Stimulated activated CD4-positive, alpha-beta T cell treated with anti-CD3 and anti-CD28 coated beads, TNF-alpha, amount 100 ng/mL, for 48 hours (primary cell): Measurements from ENCODE around the gene GTPBP4.
"Not testable (repeated sequence)": the region's sequence is repeated elsewhere in the genome, so short reads cannot be mapped to it uniquely, and the experiment has no call there.

Experiments
- DNase-seq, 3 donors: peaks; one replicate each; pipeline ENCODE4 v3.0.0-alpha.2; 2020; ENCODE audit warnings: low read depth in 3 of 3

GTPBP4 gene

DNA sequence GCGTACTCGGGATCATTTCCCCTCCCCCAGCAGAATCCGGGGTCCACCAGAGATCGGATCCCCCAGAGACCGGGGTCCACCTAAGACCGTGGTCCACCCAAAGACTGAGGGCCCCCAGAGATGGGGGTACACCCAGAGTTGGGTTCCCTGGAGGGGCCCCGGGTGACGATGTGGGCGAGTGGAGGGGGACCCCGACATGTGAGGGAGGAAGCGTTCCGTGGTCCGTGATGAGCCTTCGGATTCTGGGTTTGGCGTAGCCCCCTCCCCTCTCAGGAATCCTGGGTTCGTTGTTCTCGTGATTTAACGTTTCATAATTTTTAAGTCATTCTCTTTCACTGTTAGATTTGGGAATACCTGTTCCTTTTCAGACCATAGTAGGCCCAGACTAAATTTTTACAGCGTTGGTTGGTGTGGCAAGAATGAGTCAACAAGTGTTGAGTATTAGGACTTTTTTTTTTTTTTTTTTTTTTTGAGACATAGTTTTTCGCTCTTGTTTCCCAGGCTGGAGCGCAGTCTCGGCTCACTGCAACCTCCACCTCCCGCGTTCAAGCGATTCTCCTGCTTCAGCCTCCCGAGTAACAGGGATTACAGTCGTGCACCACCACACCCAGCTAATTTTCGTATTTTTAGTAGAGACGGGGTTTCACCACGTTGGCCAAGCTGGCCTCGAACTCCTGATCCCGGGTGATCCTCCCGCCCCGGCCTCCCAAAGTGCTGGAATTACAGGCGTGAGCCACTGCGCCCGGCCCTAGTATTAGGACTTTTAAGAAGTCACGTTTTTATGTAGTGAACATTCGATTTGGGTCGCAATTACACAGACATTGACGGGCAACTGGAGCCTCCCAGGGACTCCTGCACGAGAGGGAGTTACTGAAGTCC is 672 bp downstream of the GTPBP4 start:
- peak in 1 of 3 donors; percentile 27 for DNase-seq

DNA sequence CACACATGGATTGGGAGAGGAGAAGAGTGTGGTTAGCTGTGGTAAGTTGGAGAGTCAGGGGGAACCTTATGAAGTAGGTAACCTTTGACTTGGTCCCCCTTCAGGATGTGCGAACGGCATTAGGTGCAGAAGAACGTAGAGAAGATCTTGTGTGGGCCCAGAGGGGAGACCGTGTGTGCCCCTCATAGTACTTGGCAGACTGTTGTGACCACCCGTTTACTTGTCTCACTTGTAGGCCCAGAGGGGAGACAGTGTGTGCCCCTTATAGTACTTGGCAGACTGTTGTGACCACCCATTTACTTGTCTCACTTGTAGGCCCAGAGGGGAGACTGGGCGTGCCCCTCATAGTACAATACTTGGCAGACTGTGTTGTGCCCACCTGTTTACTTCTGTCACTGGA is 2.6 kb downstream of the GTPBP4 start:
- no peak for DNase-seq

DNA sequence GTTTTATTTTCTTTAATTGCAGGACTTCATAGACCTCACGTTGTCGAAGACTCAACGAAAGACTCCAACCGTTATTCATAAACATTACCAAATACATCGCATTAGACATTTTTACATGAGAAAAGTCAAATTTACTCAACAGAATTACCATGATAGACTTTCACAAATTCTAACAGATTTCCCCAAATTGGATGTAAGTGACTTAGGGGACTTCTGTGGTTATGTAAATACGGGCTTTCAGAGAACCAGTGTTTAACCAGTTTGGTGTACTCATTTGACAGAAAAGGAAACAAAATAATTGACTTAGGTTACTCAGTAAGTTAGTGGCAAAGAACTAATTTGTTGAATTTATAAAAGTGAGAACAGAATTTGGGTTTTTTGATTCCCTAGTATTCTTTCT is 4.2 kb downstream of the GTPBP4 start:
- DNase-seq = no peak

DNA sequence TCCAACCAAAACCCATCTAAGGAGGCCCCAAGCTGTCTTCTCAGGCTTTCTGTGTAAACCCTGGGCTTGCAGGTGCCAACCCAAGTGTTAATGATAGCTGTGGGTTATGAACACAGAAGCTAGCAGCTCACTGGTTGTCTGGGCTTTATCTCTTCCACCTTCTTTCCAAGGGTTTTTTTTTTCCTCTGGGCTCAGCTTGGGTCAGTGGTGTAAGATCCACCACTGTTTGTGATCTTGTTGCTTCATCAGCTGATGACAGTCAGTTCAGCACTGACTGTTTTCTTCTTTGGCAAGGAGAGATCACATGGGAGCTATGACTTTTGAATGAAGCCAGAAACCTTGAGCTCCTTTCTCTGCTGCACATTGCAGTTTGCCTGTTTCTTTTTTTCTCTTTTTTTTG is 4.6 kb downstream of the GTPBP4 start:
- DNase-seq = no peak

DNA sequence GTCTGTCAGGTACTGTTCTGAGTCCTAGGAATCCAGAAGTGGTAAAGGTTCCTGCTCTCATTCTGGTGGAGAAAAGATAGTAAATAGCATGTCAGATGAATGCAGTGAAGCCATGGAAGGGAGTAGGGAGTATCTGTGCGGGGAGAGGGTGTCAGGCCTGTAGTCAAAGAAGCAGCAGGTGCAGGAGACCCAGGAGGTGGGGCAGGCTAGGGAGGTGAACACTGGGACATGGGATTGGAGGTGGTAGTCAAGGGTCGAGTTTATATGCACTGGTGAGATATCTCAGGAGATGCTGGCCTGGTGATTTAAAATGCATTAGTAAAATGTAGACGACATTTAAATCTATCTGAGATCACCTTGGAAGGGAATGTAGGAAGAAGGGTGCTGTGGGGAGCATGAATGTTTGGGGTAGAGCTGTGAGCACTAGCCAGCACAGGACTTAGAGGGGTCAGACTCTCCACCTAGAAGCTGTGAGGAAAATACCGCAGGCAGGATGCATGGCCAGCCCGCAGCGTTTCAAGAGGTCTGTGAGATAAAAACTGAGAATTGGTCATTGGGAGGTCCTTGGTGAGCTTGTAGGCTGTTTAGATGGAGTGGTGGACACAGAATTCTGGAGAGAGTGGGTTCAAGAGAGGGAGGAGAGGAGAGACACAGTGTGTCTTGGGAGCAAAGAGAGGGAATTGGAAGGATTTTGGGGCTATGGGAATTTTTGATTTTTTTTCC is 6.8 kb downstream of the GTPBP4 start:
- no peak for DNase-seq

DNA sequence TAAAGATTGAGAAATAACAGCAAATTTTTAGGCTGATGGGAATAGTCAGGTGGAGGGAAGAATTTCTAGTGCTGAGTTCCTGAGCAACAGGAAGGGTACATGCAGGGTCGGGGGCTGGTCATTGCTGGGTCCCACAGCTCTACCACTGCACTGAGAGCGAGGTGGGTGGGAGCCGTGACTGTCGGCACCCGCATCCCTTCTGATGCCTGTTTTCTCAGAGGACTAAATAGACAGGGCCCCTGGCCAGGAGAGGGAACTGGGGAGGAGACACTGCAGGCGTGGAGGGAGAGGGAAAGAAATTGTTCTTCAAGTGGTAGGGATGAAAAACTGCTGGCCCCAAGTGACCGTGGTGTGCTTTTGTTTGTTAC is 7.3 kb downstream of the GTPBP4 start:
- no peak for DNase-seq

DNA sequence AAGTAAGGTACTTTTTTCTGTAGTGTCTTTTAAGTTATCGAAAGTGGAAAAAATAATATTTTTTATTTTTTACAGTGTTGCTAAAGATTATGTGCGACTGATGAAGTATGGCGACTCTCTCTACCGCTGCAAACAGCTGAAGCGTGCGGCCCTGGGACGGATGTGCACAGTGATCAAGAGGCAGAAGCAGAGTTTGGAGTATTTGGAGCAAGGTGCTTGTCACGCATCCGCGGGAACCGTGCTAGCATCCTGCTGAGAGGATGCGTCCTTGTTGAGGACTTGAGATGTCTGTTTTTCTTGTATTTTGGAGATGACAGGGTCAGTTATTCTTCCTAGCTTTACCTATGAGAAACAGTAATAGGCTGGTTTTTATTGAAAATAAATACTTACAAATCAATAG is 7.8 kb downstream of the GTPBP4 start:
- DNase-seq = no peak

DNA sequence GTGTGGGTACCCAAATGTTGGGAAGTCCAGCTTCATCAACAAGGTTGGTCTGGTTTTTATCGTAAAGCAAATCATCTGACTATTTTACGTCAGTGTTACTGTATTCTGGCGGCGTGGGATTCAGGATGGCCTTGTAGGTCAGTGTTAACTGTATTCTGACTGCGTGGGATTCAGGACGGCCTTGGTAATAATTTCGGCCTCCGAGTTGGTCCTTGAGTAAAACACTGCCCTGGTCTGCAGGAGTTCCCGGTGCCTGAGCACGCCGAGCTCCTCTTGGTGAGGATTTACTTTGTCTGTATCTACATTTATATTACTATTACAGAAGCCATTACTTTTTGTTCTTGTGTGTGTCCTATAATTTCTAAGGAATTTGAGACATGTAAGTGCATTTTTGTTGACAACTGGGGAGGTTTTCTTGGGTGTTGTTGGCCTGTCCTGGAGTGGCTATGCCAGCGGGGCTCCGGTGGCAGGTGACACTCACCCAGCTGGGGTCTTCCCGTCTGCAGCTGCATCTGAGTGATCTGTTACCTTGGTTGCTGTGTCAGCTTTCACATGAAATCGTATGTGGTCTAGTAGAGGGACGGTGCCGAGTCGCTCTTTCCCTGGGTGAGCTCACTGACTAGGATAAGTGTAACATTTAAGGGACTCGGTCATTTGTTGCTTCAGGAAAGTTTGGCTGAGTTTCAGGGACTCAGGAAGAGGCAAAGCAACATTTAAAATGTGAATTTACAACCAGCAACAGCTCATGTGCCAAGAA is 9.2 kb downstream of the GTPBP4 start:
- no peak for DNase-seq

DNA sequence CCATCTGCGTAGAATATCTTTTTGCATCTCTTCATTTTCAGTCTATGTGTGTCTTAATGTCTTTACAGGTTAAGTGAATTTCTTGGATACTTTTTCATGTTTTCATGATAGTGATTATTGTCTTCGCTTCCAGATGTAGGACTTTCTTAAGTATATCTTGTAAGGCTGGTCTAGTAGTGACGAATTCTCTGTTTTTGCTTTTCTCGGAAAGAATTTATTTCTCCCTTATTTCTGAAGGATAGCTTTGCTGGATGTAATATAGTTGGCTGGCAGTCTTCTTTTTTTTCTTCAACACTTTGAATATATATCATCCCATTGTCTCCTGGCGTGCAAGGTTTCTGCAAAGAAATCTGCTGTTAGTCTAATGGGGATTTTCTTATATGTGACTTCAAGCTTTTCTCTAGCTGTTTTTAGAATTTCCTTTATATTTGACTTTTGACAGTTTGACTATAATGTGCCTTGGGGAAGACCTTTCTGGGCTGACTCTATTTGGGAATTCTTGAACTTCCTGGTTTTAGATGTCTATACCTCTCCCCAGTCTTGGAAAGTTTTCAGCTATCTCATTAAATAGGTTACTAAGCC is 14.3 kb downstream of the GTPBP4 start:
- no peak for DNase-seq

DNA sequence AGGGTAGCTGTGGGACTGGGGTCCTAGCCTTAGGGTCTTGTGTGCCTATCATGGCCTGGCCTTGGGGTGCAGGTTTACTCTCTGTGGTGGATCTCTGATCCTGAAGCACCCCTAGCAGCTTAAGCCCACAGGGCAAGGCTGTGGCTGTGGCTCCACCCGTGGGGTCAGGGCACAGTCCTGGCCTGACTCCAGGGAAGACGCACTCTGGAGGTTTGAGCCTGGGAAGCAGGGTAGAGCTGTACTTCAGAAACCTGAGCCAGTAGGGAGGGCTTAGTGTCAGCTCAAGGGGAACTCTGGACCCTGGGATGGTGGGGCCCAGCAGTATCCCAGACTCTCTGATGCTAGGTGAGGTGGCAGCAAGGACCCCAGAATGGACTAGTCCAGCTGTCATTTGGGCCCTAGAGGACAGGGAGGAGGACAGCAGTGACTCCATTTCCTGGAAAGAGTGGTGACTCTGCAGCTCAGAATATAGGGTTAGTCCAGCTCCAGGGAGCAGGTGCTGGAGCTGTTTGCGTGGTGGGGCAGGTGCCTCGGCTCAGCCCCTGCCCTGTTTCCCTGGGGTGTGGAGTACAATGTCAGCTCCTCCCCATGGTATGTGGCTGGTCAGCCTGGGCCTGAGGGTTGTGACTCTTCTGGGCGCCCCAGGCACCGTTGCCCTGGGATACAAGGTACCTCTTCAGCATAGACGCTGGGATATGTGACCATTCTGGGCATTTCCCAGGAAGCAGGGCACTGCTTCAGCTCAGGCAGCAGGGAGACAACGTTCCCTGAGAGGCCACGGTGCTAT is 15.8 kb downstream of the GTPBP4 start:
- DNase-seq = no peak

DNA sequence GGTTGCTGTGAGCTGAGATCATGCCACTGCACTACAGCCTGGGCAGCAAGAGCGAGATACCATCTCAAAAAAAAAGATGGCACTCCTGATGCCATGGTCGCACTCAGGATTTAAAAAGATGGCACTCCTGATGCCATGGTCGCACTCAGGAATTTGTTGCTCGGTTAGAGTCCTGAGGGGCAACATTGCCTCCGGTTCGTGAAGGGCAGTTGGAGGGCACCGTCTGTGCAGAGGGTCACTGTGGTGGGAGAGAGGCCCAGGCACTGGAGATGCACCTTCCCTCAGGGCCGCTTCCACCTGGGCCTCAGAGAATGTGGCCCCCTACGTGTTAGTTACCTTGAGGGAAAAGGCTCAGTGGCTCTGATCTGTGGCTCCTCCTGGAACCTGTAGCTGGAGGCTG is 18.3 kb downstream of the GTPBP4 start:
- DNase-seq = no peak

DNA sequence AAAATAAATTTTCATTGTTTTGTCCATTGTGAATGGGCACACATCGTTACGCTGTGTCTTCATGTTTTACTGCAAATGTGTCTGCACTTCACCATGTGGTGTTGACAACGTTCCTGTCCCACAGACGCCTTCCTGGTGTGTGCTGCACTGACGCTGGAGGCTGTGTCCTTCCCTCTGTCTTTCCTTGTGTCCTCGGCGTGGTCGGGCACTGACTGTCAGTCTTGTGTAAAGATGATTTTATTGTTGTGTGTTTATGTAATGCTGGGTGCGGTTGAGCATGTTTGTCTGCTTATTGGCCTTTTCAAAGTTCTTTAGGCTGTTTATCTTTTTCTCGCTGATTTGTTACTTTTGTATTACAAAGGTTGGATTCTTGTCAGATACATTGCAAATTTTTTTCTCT is 19.3 kb downstream of the GTPBP4 start:
- no peak for DNase-seq

DNA sequence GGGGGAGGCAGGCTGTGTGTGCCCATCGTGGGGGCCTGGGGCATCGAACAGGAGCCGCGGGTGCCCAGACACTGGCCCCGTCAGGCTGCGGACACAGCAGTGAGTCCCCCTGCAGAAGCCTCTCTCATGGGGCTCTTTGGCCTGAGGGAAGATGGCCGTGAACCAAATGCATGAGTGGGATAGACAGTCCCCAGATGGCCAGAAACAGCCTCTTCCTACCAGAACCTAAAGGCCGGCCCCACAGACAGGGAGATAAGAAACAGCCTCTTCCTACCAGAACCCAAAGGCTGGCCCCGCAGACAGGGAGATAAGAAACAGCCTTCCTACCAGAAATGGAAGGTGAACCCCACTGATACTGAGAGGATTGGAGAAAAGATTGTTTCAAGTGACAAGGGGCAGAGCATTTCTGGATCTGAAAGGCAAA is 20.8 kb downstream of the GTPBP4 start:
- DNase-seq = no peak

DNA sequence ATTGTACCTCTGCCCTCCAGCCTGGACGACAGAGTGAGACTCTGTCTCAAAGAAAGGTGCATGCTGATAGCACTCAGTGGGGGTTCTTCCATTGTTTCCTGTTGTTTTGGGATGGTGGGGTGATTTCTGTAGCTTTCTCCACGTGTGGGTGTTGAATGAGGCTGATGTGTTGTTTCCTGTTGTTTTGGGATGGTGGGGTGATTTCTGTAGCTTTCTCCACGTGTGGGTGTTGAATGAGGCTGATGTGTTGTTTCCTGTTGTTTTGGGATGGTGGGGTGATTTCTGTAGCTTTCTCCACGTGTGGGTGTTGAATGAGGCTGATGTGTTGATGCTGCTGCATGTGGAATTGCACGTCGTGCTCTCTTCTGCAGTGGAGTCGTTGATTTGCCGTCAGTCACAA is 21.7 kb downstream of the GTPBP4 start:
- not testable (repeated sequence) for DNase-seq

DNA sequence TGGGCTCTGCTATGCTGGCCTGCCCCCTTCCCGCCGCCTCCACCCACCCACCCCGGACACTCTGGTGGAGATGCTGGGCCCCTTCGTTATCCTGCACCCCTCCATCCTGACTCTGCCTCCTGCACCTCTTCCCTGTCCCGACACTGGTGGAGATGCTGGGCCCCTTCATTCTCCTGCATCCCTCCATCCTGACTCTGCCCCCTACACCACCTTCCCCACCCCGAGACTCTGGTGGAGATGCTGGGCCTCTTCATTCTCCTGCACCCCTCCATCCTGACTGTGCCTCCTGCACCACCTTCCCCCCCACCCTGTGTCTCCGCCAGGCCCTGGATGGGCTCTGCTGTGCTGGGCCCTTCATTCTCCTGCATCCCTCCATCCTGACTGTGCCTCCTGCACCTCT is 22.5 kb downstream of the GTPBP4 start:
- DNase-seq = no peak

DNA sequence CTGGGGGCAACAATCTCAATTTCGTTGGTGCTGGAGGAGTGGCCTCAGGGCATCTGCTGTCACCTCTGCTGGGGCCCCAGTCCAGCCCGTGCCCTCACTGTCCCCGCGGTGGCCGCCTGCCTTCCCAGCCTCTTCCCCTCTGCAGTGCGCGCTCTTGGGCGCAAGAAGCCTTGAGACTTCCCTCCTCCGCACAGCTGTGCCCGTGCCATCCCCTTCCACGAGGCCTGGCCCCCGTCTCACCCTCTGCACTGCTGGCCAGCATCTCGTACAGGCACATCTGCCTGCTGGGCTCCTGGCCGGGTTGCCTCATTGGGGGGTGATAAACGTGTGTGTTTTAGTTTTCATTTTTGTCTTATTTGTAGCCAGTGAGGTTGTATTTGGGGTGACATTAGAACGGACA is 23.5 kb downstream of the GTPBP4 start:
- DNase-seq = no peak

DNA sequence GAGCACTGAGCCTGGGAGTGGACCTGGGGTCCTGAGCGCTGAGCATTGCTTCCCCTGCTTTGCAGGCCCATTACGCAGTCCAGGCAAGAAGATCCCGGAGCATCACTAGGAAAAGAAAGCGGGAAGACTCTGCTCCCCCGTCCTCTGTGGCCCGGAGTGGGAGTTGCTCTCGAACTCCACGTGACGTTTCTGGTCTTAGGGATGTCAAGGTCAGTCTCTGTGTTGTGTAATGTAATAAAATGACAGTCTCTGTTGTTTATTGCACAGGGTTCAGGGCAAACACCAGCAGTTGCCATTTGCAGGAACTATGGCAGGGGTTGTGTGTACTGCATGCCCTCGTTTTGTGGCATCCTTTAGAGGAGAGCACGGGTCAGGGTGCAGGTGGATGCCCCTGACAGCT is 27.5 kb downstream of the GTPBP4 start:
- no peak for DNase-seq

DNA sequence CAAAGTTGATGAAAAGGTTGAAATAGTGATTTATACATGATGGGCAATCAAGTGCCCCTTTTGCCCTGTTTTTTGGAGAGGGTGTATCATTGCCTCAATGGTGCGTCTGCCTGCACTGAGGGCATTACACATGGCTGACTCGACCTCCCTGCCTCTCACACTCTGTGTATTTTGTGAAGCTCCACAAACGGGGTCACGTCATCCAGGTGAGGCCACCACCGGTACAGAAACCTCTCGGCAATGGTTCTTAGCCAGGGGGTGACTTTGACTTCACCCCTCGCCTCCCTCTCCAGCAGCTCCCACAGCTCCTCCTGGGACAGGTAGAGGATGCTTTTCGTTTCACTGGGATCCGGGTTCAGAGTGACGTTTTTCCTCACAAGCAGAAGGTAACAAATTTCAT is 31.1 kb downstream of the GTPBP4 start:
- no peak for DNase-seq

DNA sequence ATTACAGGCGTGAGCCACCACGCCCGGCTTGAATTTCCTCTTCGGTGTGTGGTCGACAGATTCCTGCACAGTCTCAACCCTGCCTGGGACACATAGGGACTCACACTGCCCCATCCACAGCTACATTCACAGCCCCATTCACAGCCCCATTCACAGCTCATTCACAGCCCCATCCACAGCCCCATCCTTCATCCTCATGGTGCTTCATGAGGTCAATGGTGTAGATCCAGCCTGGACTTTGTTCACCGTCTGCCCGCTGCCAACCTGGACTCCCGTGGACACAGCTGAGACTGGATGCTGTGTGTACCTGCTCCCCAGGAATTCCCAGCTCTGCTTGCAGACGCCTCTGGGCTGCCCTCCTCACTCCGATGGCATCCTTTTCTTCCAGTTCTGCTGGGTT is 32.2 kb downstream of the GTPBP4 start:
- DNase-seq = no peak

DNA sequence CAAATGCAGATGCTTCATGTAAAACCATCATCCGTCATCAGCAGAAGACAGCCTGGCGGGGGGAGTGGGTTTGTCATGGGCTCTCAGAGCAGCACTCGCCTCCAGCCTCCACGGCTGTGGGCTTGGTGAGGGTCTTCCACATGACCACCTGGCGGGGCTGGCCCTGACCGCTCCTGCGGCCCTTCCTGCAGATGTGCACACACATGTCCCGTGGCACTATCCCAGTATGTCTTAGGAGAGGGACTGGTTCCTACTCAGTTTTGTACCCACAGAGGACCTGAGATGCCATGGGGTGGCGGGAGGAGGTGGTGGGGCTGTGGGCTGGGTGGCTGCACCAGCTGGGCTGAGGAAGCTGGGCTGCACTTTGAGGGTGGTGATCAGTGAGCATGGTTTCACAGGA is 32.7 kb downstream of the GTPBP4 start:
- DNase-seq = no peak

DNA sequence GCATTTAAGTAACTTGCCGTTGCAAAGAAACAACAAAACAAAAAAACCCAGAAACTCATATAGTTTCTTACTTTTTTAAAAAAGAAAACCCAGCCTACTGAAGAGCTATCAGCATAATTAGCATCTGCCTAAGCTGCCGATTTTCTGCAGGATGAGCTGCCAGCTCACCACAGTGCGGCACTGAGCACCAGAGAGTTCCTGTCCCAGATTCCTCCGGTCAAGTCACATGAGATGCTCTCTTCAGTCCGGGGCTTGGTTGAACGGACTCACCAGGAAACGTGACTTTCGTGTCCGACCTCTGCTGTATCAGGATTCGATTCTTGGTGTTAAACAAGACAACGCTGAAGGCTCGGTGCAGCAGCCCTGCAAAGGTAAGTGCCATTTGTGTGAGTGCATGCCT is 34.2 kb downstream of the GTPBP4 start:
- DNase-seq = no peak
